SK-N-MC (cell line): ENCODE measurements around the gene OR2Y1.

Experiments used
- EZH2 ChIP-seq: fragments of 200-600 bp; sonication (generic); IDR thresholded peaks from one replicate; pipeline ENCODE4 v1.6.1; 2017; ENCODE audit warnings: antibody characterized with exemption
- POLR2AphosphoS5 ChIP-seq: IDR thresholded peaks from 2 replicates; pipeline ENCODE4 v1.6.1; 2012; ENCODE audit warnings: mild to moderate bottlenecking, low read depth, low read length, borderline replicate concordance

DNA sequence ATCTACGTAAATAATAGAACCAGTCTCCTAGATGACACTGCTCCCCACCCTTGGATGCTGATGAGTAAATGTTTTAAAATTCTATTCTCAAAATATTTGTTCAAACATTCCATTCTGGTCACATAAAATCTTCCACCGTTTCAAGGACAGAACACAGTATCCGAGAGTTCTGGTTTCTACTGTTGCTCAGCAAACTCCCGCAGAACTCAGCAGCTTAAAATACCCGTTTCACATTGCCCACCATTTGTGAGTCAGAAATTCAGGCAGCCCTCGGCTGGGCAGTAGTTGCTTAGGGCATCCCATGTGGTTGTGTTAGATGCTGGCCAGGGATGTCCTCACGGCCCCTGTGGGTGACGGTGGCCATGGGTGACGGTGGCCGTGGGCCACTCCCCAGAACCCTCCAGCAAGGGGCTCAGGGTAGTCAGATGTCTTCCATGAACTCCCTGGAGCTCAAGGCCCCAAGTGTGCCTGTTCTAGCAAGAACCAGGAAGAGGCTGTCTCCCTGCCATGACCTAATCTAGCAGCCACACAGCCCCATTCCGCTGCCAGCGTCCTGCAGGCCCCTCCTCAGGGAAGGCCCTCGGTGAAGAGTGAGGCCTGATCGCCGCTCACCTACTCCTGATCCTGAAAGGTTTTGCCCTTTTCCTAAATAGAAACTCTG lies 45.4 kb upstream of the OR2Y1 start:
- TF ChIP-seq EZH2, result no peak
- no peak for TF ChIP-seq POLR2AphosphoS5
